Endothelial cell of coronary artery (primary cell): ENCODE data around the gene MRPL58. TPM values are rescaled to one million over a fixed set of nuclear protein-coding genes. Genes with fewer than 3 reads are reported as not detected.

Experiments
- total RNA-seq: library from RNA; depleted of rRNA; stranded (reverse); fragments of >200 nt; gene quantifications from 2 replicates; pipeline ENCODE4 v1.2.3, GENCODE V29; 2014

MRPL58 gene
- 31.3 and 40.7 TPM in 2 replicates for total RNA-seq

DNA sequence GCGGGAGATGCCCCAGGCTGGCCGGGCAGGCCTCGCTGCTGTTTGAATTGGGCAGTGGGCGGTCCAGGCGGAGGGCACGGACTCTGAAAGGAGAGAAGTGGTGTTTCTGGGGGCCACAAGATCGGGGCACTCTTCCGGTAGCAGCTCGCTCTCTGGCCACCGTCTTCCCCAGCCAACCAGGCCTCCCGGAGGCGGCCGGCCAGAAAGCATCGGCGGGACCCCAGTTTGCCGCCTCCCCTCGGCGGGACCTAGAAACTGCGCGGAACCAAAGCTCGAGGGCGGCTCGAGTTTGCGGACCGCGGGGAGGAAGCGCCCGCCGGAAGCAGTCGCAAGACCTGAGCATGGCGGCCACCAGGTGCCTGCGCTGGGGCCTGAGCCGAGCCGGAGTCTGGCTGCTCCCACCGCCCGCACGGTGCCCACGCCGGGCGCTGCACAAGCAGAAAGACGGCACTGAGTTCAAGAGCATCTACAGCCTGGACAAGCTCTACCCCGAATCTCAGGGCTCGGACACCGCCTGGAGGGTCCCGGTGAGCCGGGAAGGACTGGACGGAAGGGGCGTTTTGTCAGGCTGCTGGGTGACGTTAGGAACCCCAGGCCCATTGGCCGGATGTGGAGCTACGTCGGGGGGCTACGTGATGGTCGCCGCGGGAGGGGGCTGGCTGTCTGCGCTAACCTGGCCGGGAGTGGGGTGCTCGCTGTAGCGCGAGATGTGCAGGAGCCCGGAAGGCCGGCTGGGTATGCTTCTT lies at the start of gene MRPL58:
TSS of gene MRPL58 (plus strand) at position 325 of the 746 bp plus-strand sequence. CDS start at position 342, 17 bp downstream.

DNA sequence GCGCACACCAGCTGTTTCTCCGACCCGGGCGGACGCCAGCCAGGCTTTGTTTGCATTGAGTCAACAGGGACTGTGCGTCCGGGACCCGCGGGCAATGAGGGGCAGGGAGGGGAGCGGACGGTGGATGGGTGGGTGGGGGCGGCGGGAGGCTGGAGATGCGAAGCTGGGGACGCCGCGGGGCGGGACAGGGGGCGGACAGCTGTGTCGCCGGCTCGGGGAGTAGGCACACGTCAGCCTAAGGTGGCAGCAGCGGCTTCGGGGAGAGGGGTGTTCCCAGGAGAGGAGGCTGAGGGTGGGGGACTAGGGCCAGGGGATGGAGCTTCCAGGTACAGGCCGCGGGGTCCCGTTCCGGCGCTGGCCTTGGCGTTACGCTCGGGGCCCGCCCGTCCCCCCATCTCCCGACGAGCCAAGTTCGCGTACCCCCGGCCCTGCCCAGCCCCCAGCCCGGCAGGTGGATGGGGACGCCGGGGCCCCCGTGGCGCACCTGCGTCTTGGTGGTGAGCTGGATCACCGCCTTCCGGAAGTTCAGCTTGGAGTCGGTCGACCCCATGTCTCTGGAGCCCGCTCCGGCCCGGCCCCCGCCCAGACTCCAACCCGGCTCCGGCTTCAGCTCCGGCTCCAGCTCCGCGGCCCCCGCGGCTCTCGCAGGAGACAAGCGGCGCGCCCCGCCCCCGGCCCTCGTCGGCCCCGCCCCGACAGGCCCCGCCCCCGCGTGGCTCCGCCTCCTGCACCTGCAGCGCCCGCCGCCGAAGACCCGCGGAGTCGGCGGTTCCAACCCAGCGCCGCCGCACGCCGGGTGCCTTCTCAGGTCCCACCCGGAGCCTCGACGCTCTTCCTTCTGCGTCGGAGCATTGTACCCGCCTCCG lies 40.1 kb upstream of the MRPL58 start, which contains the start of gene HID1:
TSS of gene HID1 (minus strand) at position 653 of the 866 bp plus-strand sequence. CDS start at position 550, 103 bp downstream.

DNA sequence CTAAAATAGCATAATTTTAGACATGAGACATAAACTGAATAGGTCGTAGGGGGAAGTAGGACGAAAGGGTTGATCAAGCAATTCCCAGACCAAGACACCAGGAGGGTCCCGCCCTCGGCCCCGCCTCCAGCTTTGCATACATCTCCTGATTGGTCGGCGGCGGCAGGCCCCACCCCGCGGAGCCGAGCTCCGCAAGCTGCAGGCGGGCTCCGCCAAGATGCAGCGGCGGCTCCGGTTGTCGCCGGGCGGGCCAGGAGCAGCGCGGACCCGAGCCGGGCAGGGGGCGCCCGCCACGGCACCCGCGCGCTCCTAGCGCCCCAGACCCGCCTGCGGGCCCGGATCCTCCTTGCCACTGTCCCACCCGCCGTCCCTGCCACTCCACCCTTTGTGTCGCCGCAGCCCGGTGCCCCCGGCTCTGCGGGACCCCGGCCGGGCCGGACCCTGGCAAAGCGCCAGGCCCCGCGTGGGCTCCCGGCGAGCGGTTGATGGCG lies 25.0 kb upstream of the MRPL58 start, which contains the start of gene CDR2L:
TSS of gene CDR2L (plus strand) at position 215 of the 491 bp plus-strand sequence. CDS start 412 bp downstream, outside the sequence.

DNA sequence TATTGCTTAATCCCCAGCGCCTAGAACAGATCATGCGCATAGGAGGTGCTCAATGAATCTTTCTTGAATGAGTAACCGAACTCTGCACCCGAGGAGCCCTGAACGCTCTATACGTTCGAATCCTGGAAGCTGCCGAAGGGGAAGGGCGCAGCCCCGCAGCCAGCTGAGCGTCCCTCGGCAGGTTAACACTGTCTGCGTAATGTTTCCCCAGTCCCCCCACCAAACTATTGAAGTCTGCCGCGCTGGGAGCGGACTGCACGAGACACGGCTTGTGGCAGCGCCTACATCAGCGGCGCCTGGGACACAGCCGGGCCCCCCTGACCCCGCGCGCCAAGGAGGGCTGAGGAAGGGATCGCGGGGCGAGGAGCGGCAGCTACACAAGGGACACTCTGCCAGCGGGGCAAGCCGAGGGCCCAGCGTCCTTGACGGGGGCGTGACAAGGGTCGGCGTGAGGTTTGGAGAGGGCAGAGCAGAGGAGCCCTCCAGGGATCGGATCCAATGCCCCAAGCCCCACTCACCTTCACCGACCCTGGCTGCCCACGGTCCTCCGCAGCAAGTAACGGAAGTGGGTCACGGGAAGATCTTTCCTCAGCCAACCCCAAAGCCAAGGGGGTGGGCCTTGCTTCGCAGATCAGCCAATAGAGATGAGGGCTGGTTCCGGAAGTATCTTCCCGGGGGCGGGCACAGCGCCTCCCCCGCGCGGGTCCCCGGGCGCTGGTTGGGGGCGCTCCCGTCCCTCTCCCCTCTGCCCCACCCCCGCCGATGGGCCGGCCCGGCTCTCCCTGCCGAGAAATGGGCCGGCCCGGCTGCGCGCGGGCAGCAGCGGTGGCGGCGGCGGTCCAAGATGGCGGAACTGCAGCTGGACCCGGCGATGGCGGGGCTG lies 34.2 kb downstream of the MRPL58 start, which contains the start of the genes ATP5PD and KCTD2:
TSS of gene ATP5PD (minus strand) at position 563 of the 883 bp plus-strand sequence. CDS start 4,319 bp downstream, outside the sequence.
TSS of gene KCTD2 (plus strand) at position 819 of the 883 bp plus-strand sequence. CDS start at position 845, 26 bp downstream.

Other genes starting within 250 kb of the MRPL58 start
- gene NAT9, start 236.3 kb upstream of the MRPL58 start, total RNA-seq, result 27.5 and 37.6 TPM in 2 replicates
- 0.09 and 0.19 TPM in 2 replicates for gene GRIN2C, start 152.8 kb upstream of the MRPL58 start, total RNA-seq
- gene FDXR, start 139.7 kb upstream of the MRPL58 start, total RNA-seq, result 38.9 and 64.7 TPM in 2 replicates
- not detected in 2 replicates for gene FADS6, start 119.0 kb upstream of the MRPL58 start, total RNA-seq
- not detected in 2 replicates for gene USH1G, start 89.4 kb upstream of the MRPL58 start, total RNA-seq
- not detected in 2 replicates for gene OTOP2, start 88.4 kb upstream of the MRPL58 start, total RNA-seq
- gene OTOP3, start 76.8 kb upstream of the MRPL58 start, total RNA-seq, result not detected in 2 replicates
- gene HID1, start 39.9 kb upstream of the MRPL58 start, total RNA-seq, result 8.3 and 11.5 TPM in 2 replicates
- 13.1 and 18.7 TPM in 2 replicates for gene CDR2L, start 25.0 kb upstream of the MRPL58 start, total RNA-seq
- gene ATP5PD, start 34.3 kb downstream of the MRPL58 start, total RNA-seq, result 220 and 246 TPM in 2 replicates
- gene KCTD2, start 34.6 kb downstream of the MRPL58 start, total RNA-seq, result 11.2 and 12.1 TPM in 2 replicates
- gene SLC16A5, start 75.3 kb downstream of the MRPL58 start, total RNA-seq, result 5.8 and 8.1 TPM in 2 replicates
- 2.4 and 3.9 TPM in 2 replicates for gene ARMC7, start 97.3 kb downstream of the MRPL58 start, total RNA-seq
- gene NT5C, start 119.1 kb downstream of the MRPL58 start, total RNA-seq, result 11.3 and 23.4 TPM in 2 replicates
- 126 and 201 TPM in 2 replicates for gene JPT1, start 141.8 kb downstream of the MRPL58 start, total RNA-seq
- 153 TPM in 2 replicates for gene SUMO2, start 170.3 kb downstream of the MRPL58 start, total RNA-seq
- 35.2 and 49.8 TPM in 2 replicates for gene NUP85, start 193.0 kb downstream of the MRPL58 start, total RNA-seq
- 9.4 and 10.7 TPM in 2 replicates for gene GGA3, start 248.9 kb downstream of the MRPL58 start, total RNA-seq
- 62.6 and 80.9 TPM in 2 replicates for gene MRPS7, start 249.2 kb downstream of the MRPL58 start, total RNA-seq